Colonic mucosa (tissue), 4 donors: ENCODE measurements around the gene DISC1. TPM values are rescaled to one million over a fixed set of nuclear protein-coding genes. Genes with fewer than 3 reads are reported as not detected.
"Not testable (repeated sequence)": the region's sequence is repeated elsewhere in the genome, so short reads cannot be mapped to it uniquely, and the experiment has no call there.

ENCODE experiments used
- DNase-seq: peaks from one replicate; pipeline ENCODE4 v3.0.0-alpha.2; 2020
- H3K27ac ChIP-seq: fragments of 200-600 bp; one replicate; pipeline ENCODE4 v1.8.0; 2021
- H3K27me3 ChIP-seq: fragments of 200-600 bp; one replicate; pipeline ENCODE4 v1.8.0; 2021
- H3K36me3 ChIP-seq: fragments of 200-600 bp; one replicate; pipeline ENCODE4 v1.8.0; 2021
- H3K4me1 ChIP-seq: fragments of 200-600 bp; one replicate; pipeline ENCODE4 v1.8.0; 2021; ENCODE audit warnings: mild to moderate bottlenecking
- H3K4me3 ChIP-seq: fragments of 200-600 bp; one replicate; pipeline ENCODE4 v1.8.0; 2021
- H3K9ac ChIP-seq, 2 donors: one replicate each; pipeline ENCODE4 v1.7.0; 2013; ENCODE audit warnings: control low read depth in 2 of 2, low read depth in 2 of 2, low read length in 2 of 2
- H3K9me3 ChIP-seq: fragments of 200-600 bp; one replicate; pipeline ENCODE4 v1.8.0; 2021
- intact Hi-C: fragments of 100-400 bp; cut with DNase I; formaldehyde crosslinking; loops from one replicate; pipeline ENCODE4 v1.14.1; 2022
- total RNA-seq, 2 donors: library from RNA; stranded (reverse); fragmentation: NEBNext Ultra II Directional in 1 of 2; extraction: Animal tissue kit (Norgen Biotek cat#: 25700) in 1 of 2; gene quantifications; one replicate each; pipeline ENCODE4 v1.2.1, GENCODE V29; 2021
- TF ChIP-seq, protein P1 (sequence below): fragments of 200-600 bp; IDR thresholded peaks from one replicate; pipeline ENCODE4 v1.8.0; 2022; ENCODE audit warnings: antibody characterized with exemption, mild to moderate bottlenecking
- donor health status: healthy.
- donor health status: DM: no; HTN: no; CAD: no.
- donor health status: DM: no; HTN: no; CAD: no.

The DISC1 gene
- total RNA-seq, 2 donors from 2014 or later: 3.4 to 5.3 TPM

DNA sequence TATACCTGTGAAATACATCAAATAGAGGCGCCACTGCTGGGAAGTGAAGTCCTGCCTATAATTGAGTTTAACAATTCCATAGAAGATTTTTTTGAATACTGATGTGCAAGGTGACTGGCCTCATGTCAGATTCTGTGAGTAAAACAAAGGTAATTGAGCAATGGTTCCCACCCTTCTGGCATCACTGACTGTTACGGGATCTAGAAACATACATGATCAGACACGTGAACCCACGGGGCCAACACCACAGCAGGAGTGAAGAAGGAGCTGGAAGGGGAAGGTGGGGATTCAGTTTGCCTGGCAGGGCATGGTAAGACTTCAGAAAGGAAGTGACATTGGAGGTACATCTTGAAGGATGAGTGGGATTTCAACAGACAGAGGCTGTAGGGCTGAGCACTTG is 270.2 kb downstream of the DISC1 start:
- Histone ChIP-seq H3K27me3 (no peaks in the 10 kb centered on the region), H3K27ac (no peak overlapping the region), H3K9ac (no peak overlapping the region), H3K9me3 (no peaks in the 10 kb centered on the region), H3K36me3 (no peaks in the 10 kb centered on the region), H3K4me1 (no peaks in the 10 kb centered on the region), H3K4me3 (no peak overlapping the region)
- no peak for DNase-seq
- TF ChIP-seq, protein P1, sequence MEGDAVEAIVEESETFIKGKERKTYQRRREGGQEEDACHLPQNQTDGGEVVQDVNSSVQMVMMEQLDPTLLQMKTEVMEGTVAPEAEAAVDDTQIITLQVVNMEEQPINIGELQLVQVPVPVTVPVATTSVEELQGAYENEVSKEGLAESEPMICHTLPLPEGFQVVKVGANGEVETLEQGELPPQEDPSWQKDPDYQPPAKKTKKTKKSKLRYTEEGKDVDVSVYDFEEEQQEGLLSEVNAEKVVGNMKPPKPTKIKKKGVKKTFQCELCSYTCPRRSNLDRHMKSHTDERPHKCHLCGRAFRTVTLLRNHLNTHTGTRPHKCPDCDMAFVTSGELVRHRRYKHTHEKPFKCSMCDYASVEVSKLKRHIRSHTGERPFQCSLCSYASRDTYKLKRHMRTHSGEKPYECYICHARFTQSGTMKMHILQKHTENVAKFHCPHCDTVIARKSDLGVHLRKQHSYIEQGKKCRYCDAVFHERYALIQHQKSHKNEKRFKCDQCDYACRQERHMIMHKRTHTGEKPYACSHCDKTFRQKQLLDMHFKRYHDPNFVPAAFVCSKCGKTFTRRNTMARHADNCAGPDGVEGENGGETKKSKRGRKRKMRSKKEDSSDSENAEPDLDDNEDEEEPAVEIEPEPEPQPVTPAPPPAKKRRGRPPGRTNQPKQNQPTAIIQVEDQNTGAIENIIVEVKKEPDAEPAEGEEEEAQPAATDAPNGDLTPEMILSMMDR: no peak
- intact Hi-C loops: no loop called here

DNA sequence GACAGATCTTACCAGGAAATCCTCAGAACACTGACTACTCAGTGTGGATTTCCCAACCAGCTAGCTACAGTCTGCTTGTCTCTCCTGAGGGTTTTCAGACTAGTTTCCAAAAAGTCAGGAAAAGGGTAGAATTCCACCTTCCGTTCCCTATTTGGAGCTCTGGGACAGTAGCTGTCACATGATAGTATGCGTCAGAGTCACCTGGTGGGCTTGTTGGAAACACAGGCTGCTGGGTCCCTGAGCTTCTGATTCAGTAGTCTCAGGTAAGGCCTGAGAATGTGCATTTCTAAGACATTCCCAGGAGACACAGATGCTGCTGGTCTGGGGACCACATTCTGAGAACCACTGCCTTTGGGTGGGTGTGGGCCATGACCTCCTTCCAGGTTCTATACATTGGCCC is 272.5 kb downstream of the DISC1 start:
- no peak overlapping the region for H3K27ac ChIP-seq
- intact Hi-C loops: no loop called here
- no peak overlapping the region for H3K9ac ChIP-seq
- TF ChIP-seq, protein P1: no peak
- no peak for DNase-seq
- H3K36me3 ChIP-seq: no peaks in the 10 kb centered on the region
- H3K4me3 ChIP-seq: no peak overlapping the region
- H3K9me3 ChIP-seq: no peaks in the 10 kb centered on the region
- H3K27me3 ChIP-seq: no peaks in the 10 kb centered on the region
- H3K4me1 ChIP-seq: no peaks in the 10 kb centered on the region

DNA sequence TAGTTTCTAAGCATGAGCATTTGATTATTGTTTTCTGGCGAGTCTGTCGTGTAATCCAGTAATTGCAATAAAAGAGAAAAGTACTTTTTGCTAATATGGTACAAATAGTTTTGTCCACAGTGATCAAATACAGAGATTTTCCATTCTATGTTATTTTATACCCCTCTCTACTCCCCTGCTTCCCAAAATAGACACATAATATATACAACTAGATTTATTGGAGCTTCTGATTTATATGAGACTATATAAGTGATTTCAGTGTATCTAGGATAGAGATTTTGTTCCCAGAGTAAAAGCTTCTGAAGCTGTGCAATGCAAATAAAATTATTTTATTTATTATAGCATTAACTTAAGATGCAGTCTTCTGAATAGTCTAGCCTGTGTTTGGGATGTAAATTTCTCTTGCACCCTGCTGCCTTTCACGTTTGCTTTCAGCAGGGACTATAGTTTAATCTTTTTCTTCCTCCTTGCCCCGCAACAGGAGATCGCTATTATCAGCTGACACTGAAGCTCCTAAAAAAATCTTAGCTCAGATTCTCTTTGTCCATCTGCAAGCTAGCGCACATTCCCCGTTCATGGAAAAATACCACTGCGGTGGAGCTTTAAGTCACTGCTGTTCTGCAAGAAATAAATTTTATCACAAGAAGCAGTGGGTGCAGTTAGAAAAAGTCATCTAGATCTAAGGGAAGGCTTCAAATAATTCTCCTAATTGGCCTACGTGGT is 273.3 kb downstream of the DISC1 start:
- TF ChIP-seq, protein P1: no peak
- no peak overlapping the region for H3K27ac ChIP-seq
- intact Hi-C loops: no loop called here
- H3K4me3 ChIP-seq: no peak overlapping the region
- no peak for DNase-seq
- H3K27me3 ChIP-seq: no peaks in the 10 kb centered on the region
- no peak overlapping the region for H3K9ac ChIP-seq
- no peaks in the 10 kb centered on the region for H3K4me1 ChIP-seq
- no peaks in the 10 kb centered on the region for H3K36me3 ChIP-seq
- no peaks in the 10 kb centered on the region for H3K9me3 ChIP-seq

- no peaks in the 10 kb centered on the region for H3K27me3 ChIP-seq
- intact Hi-C loops: no loop called here
- TF ChIP-seq, protein P1: no peak
- H3K9ac ChIP-seq: no peak overlapping the region
- no peak overlapping the region for H3K27ac ChIP-seq
- no peak overlapping the region for H3K4me3 ChIP-seq
- no peaks in the 10 kb centered on the region for H3K9me3 ChIP-seq
- H3K36me3 ChIP-seq: no peaks in the 10 kb centered on the region
- no peaks in the 10 kb centered on the region for H3K4me1 ChIP-seq
- DNase-seq: no peak
Observed at GRCh38 chr1:231903586-231904081, 277.0 kb downstream of the DISC1 start.

DNA sequence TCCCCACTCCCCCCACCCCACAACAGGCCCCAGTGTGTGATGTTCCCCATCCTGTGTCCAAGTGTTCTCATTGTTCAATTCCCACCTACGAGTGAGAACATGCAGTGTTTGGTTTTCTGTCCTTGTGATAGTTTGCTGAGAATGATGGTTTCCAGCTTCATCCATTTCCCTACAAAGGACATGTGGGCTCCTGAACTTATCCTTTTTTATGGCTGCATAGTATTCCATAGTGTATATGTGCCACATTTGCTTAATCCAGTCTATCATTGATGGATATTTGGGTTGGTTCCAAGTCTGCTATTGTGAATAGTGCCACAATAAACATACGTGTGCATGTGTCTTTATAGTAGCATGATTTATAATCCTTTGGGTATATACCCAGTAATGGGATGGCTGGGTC is 280.7 kb downstream of the DISC1 start:
- H3K27me3 ChIP-seq, H3K9me3 ChIP-seq, H3K36me3 ChIP-seq, H3K4me1 ChIP-seq, intact Hi-C loops, H3K9ac ChIP-seq, H3K4me3 ChIP-seq, DNase-seq, H3K27ac ChIP-seq: not testable (repeated sequence)

- Histone ChIP-seq H3K27me3 (no peaks in the 10 kb centered on the region), H3K4me1 (no peaks in the 10 kb centered on the region), H3K9ac (no peak overlapping the region), H3K27ac (no peak overlapping the region), H3K9me3 (no peaks in the 10 kb centered on the region), H3K36me3 (no peaks in the 10 kb centered on the region), H3K4me3 (no peak overlapping the region)
- DNase-seq: no peak
- intact Hi-C loops: no loop called here
- TF ChIP-seq, protein P1: no peak
Observed at GRCh38 chr1:231913493-231913892, 286.9 kb downstream of the DISC1 start.
